ENCODE results near the gene SUSD1.
"Not testable (repeated sequence)": the region's sequence is repeated elsewhere in the genome, so short reads cannot be mapped to it uniquely, and the experiment has no call there.

The SUSD1 gene

DNA sequence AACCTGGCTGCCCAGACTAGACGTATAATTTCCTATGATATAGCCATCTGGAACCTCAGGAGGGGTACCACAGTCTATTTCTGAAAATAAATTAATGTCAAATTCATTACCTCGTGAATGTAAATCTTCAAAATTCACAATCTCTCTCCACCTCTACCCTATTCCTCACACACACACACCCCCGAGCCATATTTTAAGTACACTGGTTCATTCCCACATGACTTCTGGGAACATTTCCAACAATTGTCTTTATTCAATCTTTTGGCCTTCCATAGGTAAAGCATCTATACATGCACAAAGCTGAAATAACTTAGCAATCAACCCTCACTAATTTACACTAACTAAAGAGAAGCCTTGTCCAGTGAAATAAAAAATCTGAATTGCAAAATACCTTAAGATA is 32.7 kb downstream of the SUSD1 start:
- TF ChIP-seq, protein P1, sequence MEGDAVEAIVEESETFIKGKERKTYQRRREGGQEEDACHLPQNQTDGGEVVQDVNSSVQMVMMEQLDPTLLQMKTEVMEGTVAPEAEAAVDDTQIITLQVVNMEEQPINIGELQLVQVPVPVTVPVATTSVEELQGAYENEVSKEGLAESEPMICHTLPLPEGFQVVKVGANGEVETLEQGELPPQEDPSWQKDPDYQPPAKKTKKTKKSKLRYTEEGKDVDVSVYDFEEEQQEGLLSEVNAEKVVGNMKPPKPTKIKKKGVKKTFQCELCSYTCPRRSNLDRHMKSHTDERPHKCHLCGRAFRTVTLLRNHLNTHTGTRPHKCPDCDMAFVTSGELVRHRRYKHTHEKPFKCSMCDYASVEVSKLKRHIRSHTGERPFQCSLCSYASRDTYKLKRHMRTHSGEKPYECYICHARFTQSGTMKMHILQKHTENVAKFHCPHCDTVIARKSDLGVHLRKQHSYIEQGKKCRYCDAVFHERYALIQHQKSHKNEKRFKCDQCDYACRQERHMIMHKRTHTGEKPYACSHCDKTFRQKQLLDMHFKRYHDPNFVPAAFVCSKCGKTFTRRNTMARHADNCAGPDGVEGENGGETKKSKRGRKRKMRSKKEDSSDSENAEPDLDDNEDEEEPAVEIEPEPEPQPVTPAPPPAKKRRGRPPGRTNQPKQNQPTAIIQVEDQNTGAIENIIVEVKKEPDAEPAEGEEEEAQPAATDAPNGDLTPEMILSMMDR (IDR thresholded peaks at IDR 0.05): no peak
- TF ChIP-seq ZFX (IDR thresholded peaks at IDR 0.05; ENCODE audit: borderline replicate concordance): no peak

DNA sequence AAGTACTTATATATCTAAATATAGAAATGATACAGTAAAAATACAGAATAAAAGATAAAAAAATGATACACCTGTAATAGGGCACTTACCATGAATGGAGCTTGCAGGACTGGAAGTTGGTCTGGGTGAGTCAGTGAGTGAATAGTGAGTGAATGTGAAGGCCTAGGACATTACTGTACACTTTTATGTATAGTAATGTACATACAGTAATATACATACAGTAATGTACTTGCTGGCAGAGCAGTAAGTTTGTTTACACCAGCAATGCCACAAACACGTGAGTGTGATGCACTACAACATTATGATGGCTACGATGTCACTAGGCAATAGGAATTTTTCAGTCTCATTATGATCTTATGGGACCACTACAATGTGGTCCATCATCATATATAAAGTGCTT is 34.2 kb downstream of the SUSD1 start:
- H3K27ac ChIP-seq: no peak overlapping the region
- TF ChIP-seq ZFX (IDR thresholded peaks at IDR 0.05; ENCODE audit: borderline replicate concordance): no peak
- TF ChIP-seq, protein P1 (IDR thresholded peaks at IDR 0.05): no peak

More for the DNA sequence above, 32.7 kb downstream of the SUSD1 start:
- no peak overlapping the region for H3K27ac ChIP-seq

DNA sequence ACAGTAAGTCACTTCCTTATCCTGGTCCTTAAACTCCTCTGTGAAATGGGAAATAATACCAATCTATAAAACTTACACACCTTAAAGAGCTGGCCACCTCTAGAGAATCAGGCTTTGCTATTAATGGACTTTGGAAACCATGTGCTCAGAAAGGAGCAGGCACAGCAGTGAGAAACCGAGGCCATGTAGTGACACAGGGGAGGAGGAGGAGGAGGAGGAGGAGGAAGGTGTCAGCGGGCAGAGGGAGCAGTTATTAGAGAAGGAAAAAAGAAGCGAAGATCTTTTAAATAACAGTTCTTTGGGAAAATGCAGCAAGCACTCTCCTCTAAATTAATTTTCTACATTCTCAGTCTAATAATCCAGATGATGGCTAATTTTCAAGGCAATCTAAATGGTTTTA is 38.0 kb downstream of the SUSD1 start:
- TF ChIP-seq, protein P1 (IDR thresholded peaks at IDR 0.05): no peak
- TF ChIP-seq ZFX (IDR thresholded peaks at IDR 0.05; ENCODE audit: borderline replicate concordance): no peak
- no peak overlapping the region for H3K27ac ChIP-seq

DNA sequence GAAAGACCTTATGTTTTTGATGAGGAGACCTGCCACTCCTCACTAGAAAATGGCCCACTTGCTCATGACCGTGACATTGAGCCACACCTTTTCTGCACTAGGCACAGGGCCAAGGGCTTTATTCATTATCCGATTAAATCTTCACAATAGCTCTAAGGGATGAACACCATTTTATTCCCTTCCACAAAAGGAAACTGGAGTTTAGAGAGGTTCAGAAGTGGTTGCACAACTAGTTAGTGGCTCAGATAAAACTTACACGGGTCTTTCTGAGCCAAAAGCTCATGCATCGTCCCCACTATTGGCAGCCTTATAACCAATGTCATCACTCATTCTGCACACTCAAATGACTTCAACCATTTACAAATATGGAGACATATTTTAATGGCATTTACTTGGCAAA is 39.4 kb downstream of the SUSD1 start:
- no peak overlapping the region for H3K27ac ChIP-seq
- TF ChIP-seq ZFX (IDR thresholded peaks at IDR 0.05; ENCODE audit: borderline replicate concordance): no peak
- TF ChIP-seq, protein P1 (IDR thresholded peaks at IDR 0.05): no peak

DNA sequence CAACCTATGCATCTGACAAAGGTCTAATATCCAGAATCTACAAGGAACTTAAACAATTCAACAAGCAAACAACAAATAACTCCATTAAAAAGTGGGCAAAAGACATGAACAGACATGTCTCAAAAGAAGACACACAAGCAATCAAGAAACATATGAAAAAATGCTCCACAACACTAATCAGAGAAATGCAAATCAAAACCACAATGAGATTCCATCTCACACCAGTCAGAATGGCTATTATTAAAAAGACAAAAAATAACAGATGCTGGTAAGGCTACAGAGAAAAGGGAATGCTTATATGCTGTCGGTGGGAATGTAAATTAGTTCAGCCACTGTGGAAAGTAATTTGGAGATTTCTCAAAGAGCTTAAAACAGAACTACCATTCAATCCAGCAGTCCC is 41.3 kb downstream of the SUSD1 start:
- H3K27ac ChIP-seq: not testable (repeated sequence)

DNA sequence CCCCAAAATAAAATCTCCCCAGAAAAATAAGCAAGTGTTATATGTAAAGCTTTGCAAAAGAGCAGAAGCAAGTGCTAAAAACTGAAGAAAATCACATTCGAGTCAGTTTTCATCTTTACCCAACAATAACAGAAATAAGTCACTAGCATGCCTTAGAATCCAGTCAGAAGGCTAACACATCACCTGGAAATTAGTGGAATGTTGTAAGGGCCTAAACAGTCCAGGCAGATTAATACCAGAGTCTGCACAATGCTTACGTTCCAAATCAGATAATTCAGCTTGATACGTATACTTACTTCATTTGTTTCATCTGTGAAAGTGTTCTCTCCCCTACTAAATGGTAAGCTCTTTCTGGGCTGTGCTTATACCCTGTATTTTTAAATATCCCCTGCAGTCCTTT is 42.7 kb downstream of the SUSD1 start:
- no peak for TF ChIP-seq ZFX (IDR thresholded peaks at IDR 0.05; ENCODE audit: borderline replicate concordance)
- TF ChIP-seq, protein P1 (IDR thresholded peaks at IDR 0.05): no peak
- no peak overlapping the region for H3K27ac ChIP-seq

DNA sequence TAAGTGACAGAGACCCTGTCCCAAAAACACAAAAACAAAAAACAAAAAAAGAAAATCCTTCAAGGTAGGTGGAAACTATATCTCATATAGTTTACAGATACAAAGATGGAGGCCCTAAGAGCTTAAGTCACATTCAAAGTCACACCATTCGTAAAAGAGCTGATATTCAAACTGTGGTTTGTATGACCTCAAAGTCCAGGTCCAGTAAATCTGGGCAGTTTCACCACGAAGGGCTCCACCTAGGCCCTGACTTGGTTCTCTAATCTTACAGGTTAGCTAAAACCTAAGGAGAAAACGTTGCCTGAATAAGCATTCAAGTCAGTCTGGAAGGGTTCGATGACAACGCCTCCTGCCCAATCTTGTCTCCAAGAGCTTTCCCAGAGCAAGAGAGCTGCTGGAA is 44.1 kb downstream of the SUSD1 start:
- TF ChIP-seq ZFX (IDR thresholded peaks at IDR 0.05; ENCODE audit: borderline replicate concordance): no peak
- TF ChIP-seq, protein P1 (IDR thresholded peaks at IDR 0.05): no peak
- no peak overlapping the region for H3K27ac ChIP-seq

DNA sequence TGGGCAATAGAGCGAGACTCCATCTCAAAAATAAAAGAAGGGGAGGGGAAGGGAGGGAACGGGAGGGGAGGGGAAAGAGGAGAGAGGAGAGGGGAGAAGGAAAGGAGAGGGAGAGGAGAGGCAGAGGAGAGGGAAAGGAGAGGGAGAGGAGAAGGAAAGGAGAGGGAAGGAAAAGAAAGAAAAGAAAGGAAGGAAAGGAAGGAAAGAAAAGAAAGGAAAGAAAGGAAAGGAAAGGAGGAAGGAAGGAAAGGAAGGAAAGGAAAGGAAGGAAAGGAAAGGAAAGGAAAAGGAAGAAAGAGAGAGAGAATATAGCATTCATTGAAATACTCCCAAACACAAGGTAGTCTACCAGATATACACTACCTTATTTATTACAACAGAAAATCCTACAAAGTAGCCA is 44.8 kb downstream of the SUSD1 start:
- H3K27ac ChIP-seq: no peak overlapping the region
- no peak for TF ChIP-seq ZFX (IDR thresholded peaks at IDR 0.05; ENCODE audit: borderline replicate concordance)
- TF ChIP-seq, protein P1 (IDR thresholded peaks at IDR 0.05): no peak
